GM23338 (cell line): Measurements from ENCODE around the gene KIF6. TPM values are rescaled to one million over a fixed set of nuclear protein-coding genes. Genes with fewer than 3 reads are reported as not detected.

Source experiments
- CTCF ChIP-seq, 2 experiments: fragments of 200-600 bp in 1 of 2; sonication (generic) in 1 of 2; conservative IDR thresholded peaks; 2 replicates each; pipeline versions ENCODE4 v1.5.1 to v1.6.1; 2016 to 2017; ENCODE audit warnings: antibody characterized with exemption in 2 of 2, low read depth in 2 of 2, mild to moderate bottlenecking in 2 of 2, moderate library complexity in 1 of 2
- EZH2 ChIP-seq: fragments of 200-600 bp; sonication (generic); IDR thresholded peaks from one replicate; pipeline ENCODE4 v1.8.0; 2017; ENCODE audit warnings: antibody characterized with exemption, mild to moderate bottlenecking, low read depth; ENCODE audit not compliant: unreplicated experiment
- REST ChIP-seq: IDR thresholded peaks from one replicate; pipeline ENCODE4 v1.6.1; 2018; ENCODE audit warnings: antibody characterized with exemption; ENCODE audit not compliant: unreplicated experiment
- STAT1 ChIP-seq: IDR thresholded peaks from one replicate; pipeline ENCODE4 v1.6.1; 2016; ENCODE audit warnings: antibody characterized with exemption; ENCODE audit not compliant: unreplicated experiment
- ZNF331 ChIP-seq: fragments of 250-450 bp; sonication (Bioruptor Pico); IDR thresholded peaks from 2 replicates; pipeline ENCODE4 v1.5.0; 2020; ENCODE audit warnings: low read depth, mild to moderate bottlenecking, moderate library complexity
- ZNF462 ChIP-seq: fragments of 250-450 bp; sonication (Bioruptor Pico); IDR thresholded peaks from 2 replicates; pipeline ENCODE4 v1.5.0; 2020; ENCODE audit warnings: mild to moderate bottlenecking, moderate library complexity
- polyA plus RNA-seq: library from polyadenylated mRNA; unstranded; fragments of >200 nt; fragmentation: Nextera tagmentation; extraction: Ambion mirVana; gene quantifications from 2 replicates; pipeline ENCODE4 v1.2.1, GENCODE V29; 2016
- total RNA-seq: library from RNA; depleted of rRNA; stranded (reverse); fragments of >200 nt; shearing (Covaris generic); gene quantifications from 2 replicates; pipeline ENCODE4 v1.2.3, GENCODE V29; 2014

The KIF6 gene
- total and polyA plus RNA-seq, 2 experiments from 2014 or later: 0.87 to 1.7 TPM

GRCh38 chr6:39729945-39730344 lies 4.7 kb upstream of the KIF6 start (continued):
- no peak for TF ChIP-seq ZNF462 (CRISPR knock-in tag)
- TF ChIP-seq STAT1: no peak
- TF ChIP-seq REST: no peak
- TF ChIP-seq ZNF331 (CRISPR knock-in tag): no peak
- no peak for TF ChIP-seq EZH2
- TF ChIP-seq CTCF (conservative IDR thresholded peaks at IDR 0.05; ENCODE audit: low read depth in 2 of 2): no peak
